Stimulated activated CD4-positive, alpha-beta T cell treated with anti-CD3 and anti-CD28 coated beads, Interleukin-2, amount 100 ng/mL, for 4 hours (primary cell): Measurements from ENCODE around the gene NUP214.
"Not testable (repeated sequence)": the region's sequence is repeated elsewhere in the genome, so short reads cannot be mapped to it uniquely, and the experiment has no call there.

Source experiments
- DNase-seq: peaks from one replicate; pipeline ENCODE4 v3.0.0-alpha.2; 2020; ENCODE audit warnings: low read depth

Gene NUP214

DNA sequence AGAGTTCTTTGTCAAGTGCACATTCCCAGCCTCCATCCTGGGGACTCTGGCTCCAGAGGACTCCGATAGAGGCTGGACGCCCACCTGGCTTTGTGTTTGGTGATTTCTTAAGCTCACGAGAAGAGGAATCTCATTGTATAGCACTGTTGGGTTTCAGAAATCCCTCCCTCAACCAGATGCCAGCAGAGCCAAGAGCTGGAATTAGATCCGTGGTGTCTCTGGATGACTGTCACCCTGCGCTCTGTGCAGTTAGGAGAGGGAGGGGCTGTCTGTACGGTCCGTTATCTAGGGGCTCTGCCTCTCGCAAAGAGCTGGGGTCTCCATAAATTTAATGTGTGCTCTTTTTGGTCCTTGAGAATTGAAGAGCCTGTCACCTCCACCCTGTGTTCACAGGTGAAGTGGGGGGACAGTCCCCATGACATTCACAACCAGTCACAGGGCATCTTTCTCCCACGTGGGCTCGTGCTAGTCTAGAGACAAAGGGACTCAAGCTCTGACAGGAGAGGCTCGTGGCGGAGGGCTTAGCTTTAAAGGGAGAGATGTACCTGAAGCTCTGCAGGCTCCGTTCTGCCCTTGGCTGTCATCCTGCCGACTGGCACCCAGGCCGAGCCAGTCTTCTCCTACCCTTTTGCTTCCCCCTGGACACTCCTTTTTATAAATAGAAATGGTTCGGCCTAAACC lies 109.6 kb downstream of the NUP214 start:
- no peak for DNase-seq

DNA sequence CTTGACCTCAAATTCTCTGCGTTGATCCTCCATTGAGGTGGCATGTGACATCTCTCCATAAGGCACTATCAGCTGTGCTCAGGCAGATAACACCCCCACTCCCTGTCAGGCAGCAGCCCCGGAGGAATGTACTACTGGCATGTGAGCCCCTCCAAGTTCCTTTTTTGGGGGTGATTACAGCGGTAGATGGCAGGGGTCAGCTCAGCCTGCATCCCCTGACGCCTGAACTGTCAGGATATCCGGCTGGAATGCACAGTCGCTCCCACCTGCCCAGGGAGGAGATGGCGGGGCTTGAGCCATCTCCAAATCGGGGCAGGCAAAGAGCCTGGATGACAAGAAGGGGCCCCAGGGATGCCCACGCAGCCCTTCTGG lies 110.1 kb downstream of the NUP214 start:
- DNase-seq = no peak

DNA sequence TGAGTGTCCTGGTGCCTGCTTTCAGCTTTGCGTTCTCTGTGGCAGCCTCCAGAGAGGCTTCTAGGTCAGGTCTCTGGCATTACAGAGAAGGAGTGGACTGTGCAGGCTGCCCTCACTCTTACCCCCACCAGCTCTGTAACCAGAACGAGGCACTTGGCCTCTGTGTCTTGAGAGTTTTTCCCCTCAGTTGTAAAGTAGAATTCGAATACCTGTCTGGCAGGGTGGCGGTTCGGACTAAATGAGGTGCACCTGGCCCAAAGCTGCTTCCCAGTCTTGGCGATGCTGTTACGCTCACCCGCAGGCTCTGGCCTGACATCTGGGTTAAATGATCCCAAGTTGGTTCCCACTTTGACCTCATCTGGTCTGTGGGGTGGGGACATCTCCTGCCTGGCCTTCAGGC lies 110.8 kb downstream of the NUP214 start:
- DNase-seq = no peak

DNA sequence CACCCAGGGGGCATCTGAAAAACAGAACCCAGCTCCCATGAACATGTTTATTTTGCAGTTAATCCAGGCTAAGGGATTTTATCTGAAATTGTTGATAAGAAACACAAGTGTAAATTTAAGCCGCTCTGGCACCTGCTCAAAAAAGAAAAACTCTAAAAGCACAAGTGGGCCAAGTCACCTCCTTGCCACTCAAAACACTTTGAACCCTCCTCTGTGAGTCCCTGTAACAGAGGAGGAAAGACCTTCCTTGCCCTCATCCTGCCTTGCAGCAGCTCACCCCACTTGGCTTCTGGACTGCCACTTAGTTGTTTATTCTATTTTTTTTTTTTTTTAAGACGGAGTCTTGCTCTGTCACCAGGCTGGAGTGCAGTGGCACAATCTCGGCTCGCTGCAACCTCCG lies 111.4 kb downstream of the NUP214 start:
- no peak for DNase-seq

DNA sequence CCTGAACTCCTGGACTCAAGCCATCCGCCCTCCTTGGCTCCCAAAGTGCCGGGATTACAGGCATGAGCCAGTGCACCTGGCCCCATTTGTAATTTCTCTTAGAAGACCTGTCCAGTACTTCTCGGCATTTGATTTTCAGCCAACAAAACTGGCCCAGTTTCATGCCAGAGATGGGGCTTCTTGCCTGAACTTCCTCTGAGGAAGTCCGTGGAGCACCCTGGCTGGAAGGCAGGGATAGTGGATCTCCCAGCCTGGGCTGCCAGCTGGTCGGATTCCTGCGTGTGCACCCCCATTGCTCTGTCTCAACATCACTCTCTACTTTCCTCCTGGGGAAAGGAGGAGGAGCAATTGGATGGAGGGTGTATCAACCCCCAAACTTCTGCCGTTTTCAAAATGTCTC lies 111.9 kb downstream of the NUP214 start:
- DNase-seq = no peak

DNA sequence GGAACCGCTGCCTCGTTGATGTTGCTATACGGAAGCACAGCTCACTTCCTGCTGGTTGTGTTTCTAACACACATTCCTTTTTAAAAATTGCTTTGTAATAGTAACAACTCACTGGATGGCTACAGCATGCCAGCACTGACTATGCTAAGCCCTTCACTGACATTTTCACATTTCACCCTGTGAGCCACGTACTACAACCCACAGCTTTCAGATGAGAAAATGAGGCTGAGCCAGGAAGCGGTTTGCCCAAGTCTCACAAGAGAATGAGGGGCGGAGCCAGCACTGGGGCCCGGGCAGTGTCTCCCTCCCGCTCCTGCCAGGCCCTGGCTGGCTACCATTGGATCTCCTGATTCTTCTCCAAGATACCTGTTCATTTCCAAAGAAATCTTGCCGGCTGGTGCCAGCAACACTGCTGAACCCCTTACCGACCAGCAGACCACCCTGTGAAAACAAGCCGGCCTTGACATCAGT lies 112.6 kb downstream of the NUP214 start:
- peak; percentile 78 for DNase-seq

DNA sequence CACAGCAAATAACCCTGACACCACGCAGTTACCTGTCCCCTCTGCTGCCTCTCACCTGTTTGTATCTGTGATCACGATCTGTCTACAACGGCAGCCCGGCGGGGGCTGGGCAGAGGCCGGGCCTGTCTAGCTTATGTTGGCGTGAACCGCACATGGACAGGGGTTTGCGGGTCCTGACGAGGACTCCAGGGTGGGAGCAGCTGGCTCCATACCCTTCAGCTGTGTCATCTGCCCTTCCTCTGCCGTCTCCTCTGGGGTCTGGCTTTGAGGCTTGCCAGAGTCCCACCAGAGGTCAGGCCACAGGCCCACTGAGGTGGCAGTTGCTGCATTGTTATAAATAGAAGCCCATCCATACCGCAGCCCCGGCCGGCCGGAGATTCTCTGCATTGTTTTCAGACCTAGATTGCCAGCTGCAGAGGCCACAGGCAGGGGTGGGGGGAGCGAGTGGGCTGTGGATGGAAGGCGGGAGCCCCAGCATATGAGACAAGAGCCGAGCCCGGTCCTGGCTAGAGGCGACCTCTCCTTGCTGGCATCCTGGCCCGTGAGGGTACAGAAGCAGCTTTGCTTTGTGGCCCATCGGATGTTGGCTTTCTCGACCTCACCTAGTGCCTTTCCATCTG lies 113.1 kb downstream of the NUP214 start:
- DNase-seq = no peak

DNA sequence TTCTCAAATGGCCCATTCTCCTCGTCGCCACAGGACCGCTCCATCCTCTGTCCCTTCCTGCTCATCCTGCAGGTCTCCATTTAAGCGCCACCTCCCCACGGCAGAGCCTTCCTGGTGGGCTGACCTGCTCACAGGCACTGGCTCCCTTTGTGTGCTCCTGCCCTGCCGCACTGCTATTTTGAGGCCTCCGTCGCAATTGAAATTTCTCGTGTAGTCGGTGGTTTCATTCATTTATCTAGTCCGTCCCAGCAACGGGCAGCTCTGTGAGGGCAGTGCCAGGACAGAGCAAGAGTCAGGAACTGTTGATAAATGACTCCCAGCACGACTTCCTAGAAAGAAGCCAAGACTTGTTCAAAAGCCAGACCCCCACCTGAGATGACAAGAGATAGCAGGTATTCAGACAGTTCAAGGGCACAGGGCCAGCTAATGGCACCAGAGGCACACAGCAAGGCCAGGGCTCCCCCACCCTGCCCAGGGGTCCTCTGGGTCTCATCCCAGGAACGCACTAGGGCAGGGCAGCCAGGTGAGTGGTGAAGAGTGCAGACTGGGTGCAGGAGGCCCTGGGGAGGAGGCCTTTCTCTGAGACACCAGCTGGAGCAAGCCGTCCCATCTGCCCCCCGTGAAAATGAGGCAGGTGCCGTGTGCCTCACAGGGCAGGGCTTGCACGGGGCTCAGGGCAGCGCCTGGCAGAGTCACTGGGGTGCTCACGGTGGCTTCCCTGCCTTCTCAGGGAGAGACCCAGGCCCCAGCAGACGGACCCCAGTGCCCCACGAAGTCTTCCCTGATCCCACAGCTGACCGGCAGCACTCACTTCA lies 114.0 kb downstream of the NUP214 start:
- no peak for DNase-seq

DNA sequence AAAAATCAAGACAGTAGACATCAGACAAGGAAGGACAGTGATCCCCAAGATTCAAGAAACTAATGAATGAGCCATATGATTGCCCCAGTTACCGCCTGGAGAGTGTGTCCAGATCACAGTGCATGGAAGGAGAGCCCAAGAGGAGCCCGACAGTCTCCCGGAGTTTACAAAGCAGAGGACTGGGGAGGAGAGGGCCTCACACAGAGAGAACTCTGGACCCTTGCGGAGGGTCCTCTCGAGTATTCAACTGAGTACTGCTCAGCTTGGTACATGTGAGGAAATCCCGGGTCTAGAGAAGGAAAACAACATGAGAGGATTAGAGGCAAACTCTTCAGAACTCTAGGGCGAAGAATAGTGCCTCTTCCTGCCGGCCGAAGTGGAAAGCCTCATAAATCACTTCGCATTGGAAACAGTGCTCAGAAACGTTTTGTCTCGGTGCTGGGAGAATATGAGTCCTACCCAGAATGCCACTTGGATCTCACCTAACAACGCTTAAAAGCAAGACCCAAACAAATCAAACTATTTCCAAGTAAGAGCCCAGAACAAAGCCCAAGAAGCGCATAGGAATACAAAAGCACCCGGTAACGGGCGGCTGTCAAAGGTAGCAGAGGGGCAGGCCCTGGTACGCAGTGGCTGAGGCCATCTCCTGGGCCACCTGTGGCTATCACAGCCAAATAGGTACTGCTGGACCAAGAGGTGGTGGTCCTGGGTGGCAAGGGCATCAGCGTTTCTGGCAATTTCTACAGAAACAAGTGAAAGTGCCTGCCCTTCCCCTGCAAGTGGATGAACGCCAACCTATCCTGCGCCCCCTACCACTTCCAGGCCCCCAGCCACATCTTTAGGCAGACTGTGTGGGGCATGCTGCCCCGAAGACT lies 114.9 kb downstream of the NUP214 start:
- DNase-seq = no peak

DNA sequence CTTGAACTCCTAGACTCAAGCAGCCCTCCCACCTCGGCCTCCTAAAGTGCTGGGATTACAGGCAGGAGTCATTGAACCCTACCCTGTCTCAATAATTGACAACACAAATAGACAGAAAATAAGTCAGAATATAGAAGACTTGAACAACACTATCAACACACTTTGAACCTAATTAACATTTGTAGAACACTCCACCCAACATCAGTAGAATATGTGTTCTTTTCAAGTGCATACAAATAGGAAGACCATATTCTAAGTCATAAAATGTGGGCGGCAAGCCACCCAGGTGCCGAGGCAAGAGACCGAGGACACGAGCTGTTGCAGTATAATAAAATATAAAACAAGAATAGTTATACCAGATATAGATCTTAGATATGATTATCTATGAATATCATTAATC lies 118.9 kb downstream of the NUP214 start:
- not testable (repeated sequence) for DNase-seq

DNA sequence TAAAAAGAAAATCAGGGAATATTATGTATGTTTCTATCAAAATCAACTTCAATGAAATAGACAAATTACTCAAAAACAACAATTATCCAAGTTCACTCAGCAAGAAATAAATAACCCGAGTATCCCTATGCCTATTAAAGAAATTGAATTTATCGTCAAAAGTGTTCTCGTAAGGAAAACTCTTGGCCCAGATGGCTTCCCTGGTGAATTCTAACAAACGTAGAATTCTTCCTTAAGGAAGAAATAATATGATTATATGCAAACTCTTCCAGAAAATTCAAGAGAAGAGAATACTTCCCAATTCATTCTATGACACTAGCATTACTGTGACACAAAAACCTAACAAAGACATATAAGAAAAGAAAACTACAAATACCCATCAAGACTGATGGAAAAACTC lies 121.2 kb downstream of the NUP214 start:
- DNase-seq = no peak

DNA sequence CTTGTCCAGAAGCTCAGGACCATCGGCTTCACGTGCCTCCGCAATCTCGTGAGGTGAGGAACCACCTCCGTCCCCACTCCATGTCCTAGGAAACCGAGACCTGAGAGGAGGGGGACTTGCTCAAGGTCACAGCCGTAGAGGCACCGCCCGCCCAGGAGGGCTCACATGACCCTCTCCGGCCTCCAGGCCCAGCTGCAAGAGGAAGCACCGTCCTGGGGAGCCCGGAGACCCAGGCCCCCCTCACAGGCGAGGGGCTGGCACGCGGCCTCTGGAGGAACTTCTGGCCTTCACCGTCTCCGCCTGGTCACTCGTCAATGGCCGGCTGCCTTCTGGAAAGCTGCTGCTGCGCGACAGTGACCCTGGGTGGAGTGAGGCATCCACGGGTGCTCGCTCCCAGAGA lies 126.7 kb downstream of the NUP214 start:
- no peak for DNase-seq

DNA sequence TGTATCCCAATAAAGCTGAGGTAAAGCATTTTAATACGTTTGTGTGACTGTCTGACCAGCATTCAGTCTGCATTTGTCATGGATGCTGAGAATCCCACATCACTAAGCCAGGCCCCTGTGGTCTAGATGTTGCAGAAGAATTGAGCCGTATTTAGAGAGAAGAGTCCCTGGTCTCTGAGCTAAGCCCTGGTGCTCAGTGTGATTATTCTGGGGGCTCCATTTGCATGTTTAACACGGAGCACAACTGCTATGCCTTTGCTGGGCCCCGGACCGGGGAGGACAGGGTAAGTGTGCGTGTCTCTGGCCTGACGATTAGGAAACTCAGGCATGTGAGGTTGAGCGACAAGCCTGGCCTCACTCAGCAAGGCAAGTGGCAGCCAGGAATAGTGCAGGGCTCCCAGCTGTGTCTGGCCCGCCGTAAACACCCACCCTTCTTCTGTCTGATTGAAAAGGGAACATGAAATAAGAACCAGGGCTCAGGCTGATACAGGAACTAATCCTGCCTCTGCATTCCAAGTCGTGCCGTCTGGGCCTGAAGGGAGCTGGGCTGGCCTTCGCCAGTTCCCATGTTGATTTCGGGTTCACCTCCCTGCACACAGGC lies 128.6 kb downstream of the NUP214 start:
- DNase-seq = no peak

DNA sequence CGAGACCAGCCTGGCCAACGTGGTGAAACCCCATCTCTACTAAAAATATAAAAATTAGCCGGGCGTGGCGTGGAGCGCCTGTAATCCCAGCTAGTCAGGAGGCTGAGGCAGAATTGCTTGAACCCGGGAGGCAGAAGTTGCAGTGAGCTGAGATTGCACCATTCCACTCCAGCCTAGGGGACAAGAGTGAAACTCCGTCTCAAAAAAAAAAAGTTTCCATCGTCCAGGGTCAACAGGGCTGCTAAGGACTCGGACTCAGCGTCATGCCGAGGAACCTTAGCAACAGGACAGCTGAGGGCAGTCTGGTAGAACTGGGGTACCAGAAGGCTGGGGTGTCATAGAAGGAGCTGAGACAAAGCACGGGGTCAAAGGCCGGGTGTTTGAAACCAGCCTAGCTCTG lies 129.2 kb downstream of the NUP214 start:
- DNase-seq = no peak

DNA sequence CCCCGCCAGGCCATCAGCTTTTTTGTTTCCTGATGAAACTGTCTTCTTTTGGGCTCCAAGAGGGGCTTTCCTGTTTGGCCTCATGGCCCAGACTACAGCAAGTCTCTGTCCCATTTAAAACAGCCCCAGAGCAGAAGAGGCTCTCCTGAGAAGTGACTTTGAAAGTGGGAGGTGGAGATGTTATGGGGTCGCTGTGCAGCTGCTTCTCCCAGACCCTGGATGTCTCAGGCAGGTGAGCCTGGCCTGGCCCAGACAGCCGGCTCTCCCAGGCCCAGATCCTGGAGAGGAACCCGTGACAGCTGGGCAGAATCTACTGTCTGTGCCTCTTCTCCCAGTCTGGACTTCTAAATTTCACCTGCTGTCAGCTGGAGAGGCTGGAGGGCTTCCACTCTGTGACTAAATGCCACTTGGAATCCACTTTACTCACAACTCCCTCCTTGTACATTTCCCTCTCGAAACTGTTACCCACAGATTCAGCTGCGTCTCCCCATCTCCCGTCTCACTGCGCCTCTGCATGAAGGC lies 130.4 kb downstream of the NUP214 start:
- DNase-seq = no peak

DNA sequence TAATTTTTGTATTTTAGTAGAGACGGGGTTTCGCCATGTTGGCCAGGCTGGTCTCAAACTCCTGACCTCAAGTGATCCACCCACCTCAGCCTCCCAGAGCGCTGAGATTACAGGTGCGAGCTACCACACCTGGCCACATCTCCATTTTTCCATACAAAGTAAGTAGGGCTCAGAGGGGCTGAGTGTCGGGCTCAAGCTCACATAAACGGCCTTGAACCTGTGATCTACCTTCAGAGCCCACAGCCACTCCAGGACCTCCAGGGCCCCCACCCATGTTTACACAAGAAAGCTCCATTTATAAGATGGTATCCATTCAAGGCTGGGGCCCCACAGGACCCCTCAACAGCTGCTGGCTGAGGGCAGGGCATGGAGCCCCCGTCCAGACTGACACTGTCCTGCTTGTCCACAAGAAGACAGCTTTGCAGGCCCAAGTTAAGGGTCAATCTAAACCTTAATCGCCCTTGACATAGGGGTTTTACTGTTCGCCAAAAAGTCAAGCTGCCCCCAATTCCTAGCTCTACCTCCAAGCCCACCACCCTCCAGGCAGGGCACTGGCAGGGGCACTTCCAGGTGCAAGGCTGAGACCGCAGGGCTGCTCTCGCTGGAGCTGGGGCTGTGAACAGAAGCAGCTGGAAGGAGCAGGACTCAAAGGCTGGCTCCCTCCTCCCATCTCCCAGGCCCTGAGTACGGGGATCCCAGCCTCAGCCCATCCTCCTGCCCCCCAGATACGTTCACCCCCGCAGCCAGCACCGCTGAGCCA lies 132.1 kb downstream of the NUP214 start:
- DNase-seq = no peak

DNA sequence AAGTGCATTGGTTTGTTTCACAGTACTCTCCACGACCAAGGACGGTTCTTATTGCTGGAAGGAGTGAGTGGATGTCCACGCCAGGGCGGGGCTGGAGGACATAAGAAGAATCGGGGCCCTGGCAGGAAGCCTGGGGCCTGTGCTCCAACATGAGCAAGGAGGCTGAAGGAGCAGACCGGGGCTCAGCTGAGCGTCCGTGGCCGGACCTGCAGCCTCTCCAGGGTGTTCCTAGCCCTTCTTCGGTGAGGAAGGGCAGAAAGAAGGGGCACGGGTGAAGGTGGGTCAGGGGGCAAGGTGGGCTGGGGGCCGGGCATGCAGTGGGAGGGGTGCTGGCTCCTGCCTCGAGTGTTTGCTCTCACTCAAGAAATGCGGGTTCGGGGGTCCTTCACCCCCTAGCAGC lies 132.8 kb downstream of the NUP214 start:
- no peak for DNase-seq

DNA sequence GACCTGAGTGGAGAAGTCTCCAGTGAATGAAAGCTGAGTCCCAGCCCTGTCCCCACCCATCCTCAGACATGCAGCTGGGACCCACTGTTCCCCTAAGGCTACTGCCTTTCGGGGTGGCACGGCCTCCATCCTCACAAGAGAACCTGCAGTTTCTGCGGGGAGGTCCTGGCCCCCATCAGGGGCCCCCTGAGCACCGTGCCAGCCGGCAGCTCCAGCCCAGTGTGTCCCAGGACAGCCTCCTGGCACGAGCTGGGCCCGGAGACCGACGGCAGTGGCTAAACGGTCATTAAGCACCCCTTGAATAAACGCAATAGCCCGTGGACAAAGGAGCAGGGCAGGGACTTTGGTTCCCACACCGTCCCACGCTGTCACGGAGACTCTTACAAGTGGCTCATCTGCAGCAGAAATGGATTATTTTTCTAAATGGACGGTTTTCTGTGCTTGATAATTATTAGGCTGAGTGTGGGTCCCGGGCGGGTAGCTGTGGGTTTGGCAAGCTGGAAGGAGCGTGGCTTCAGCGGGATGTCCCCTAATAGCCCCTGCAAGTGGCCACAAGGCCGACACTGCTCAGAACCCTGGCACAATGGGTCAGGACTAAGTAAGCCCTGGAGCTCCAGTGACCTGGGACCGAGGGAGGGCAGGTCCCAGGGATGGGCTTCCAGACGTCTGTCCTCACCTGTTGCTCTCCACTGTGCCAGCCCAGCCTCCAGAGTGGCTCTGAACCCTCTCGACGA lies 133.5 kb downstream of the NUP214 start:
- DNase-seq = no peak

DNA sequence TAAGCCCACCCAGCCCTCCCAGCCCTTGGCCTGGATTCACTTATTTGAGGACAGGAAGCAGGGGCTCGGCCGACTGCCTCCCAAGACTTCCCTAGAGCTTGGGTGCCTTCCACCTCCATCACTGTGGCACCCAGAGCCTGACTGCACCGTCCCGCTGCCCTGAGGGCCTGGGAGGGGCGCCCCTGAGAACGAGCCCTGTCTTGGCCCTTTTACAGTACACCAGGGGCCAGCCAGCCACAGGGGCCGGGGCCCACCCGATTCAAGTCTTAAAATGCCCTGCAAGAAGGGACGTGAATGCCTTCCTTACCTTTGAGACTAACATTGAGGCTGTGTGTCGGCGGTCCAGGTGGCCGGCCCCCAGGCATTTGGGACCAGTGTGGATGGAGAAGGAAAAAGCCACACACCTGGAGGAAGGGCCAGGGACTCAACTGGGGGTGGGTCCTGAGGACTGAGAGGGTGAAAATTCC lies 134.1 kb downstream of the NUP214 start:
- DNase-seq = no peak
